ENCODE measurements around the gene NUB1.

NUB1 gene

GRCh38 chr7:151306860-151307259 lies 34.8 kb upstream of the NUB1 start:
- H3K27ac ChIP-seq (ENCODE audit: low read length): no peak overlapping the region
- no peak overlapping the region for H2AFZ ChIP-seq (ENCODE audit: low read depth, low read length)
- H3K4me1 ChIP-seq (ENCODE audit: insufficient read depth, low read length): peaks cover 10% of the 10 kb centered on the region
- H3K9ac ChIP-seq (ENCODE audit: low read depth, low read length): no peak overlapping the region
- no peaks in the 10 kb centered on the region for H4K20me1 ChIP-seq (ENCODE audit: insufficient read depth, low read length)
- H3K27me3 ChIP-seq (ENCODE audit: insufficient read depth, low read length, poor library complexity): peaks cover 11% of the 10 kb centered on the region
- no peaks in the 10 kb centered on the region for H3K79me2 ChIP-seq (ENCODE audit: insufficient read depth, low read length)
- ATAC-seq (ENCODE audit: insufficient read depth, low read depth): no peak
- H3K4me2 ChIP-seq (ENCODE audit: insufficient read depth, low read length): no peak overlapping the region
- no peak for DNase-seq
- no peak overlapping the region for H3K4me3 ChIP-seq (ENCODE audit: low read depth in 1 of 2, low read length in 2 of 2)
- H3K9me3 ChIP-seq (ENCODE audit: insufficient read depth, low read length, severe bottlenecking): peaks cover 3% of the 10 kb centered on the region
- no peaks in the 10 kb centered on the region for H3K36me3 ChIP-seq (ENCODE audit: insufficient read depth, low read length)
- TF ChIP-seq EZH2 (IDR thresholded peaks at IDR 0.05; ENCODE audit: borderline replicate concordance, low read depth, low read length, severe bottlenecking): no peak
- TF ChIP-seq, protein P1, sequence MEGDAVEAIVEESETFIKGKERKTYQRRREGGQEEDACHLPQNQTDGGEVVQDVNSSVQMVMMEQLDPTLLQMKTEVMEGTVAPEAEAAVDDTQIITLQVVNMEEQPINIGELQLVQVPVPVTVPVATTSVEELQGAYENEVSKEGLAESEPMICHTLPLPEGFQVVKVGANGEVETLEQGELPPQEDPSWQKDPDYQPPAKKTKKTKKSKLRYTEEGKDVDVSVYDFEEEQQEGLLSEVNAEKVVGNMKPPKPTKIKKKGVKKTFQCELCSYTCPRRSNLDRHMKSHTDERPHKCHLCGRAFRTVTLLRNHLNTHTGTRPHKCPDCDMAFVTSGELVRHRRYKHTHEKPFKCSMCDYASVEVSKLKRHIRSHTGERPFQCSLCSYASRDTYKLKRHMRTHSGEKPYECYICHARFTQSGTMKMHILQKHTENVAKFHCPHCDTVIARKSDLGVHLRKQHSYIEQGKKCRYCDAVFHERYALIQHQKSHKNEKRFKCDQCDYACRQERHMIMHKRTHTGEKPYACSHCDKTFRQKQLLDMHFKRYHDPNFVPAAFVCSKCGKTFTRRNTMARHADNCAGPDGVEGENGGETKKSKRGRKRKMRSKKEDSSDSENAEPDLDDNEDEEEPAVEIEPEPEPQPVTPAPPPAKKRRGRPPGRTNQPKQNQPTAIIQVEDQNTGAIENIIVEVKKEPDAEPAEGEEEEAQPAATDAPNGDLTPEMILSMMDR (IDR thresholded peaks at IDR 0.05; ENCODE audit: borderline replicate concordance, extremely low read depth, low read length, poor library complexity, severe bottlenecking): no peak

DNA sequence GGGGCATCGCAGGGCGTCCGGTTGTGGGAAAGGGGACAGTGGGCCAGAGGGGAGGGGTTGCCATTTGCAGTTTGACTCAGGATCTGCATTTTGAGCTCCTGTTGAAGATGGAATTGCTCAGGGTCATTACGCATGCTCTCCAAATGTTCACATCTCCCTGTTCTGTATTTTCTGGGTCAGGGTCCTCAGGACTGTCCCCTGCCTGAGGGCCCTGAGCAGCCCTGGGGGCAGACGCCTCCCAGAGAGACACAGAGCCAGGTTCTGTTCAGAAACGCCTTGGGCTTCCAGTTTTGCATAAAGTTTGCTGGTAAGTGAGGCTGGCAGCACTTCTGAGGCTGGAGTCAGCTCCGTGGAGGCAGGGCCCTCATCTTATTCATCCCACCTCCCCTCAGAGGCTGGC lies 34.1 kb upstream of the NUB1 start:
- H3K4me1 ChIP-seq (ENCODE audit: insufficient read depth, low read length): peaks cover 10% of the 10 kb centered on the region
- H3K36me3 ChIP-seq (ENCODE audit: insufficient read depth, low read length): no peaks in the 10 kb centered on the region
- TF ChIP-seq EZH2 (IDR thresholded peaks at IDR 0.05; ENCODE audit: borderline replicate concordance, low read depth, low read length, severe bottlenecking): no peak
- TF ChIP-seq, protein P1 (IDR thresholded peaks at IDR 0.05; ENCODE audit: borderline replicate concordance, extremely low read depth, low read length, poor library complexity, severe bottlenecking): no peak
- no peak overlapping the region for H2AFZ ChIP-seq (ENCODE audit: low read depth, low read length)
- no peak overlapping the region for H3K27ac ChIP-seq (ENCODE audit: low read length)
- H3K79me2 ChIP-seq (ENCODE audit: insufficient read depth, low read length): no peaks in the 10 kb centered on the region
- no peak overlapping the region for H3K4me3 ChIP-seq (ENCODE audit: low read depth in 1 of 2, low read length in 2 of 2)
- peaks cover 7% of the 10 kb centered on the region for H3K27me3 ChIP-seq (ENCODE audit: insufficient read depth, low read length, poor library complexity)
- DNase-seq (no peak), ATAC-seq (ENCODE audit: insufficient read depth, low read depth) (no peak)
- H3K9me3 ChIP-seq (ENCODE audit: insufficient read depth, low read length, severe bottlenecking): peaks cover 3% of the 10 kb centered on the region
- no peak overlapping the region for H3K9ac ChIP-seq (ENCODE audit: low read depth, low read length)
- no peak overlapping the region for H3K4me2 ChIP-seq (ENCODE audit: insufficient read depth, low read length)
- no peaks in the 10 kb centered on the region for H4K20me1 ChIP-seq (ENCODE audit: insufficient read depth, low read length)

GRCh38 chr7:151308256-151308655 lies 33.4 kb upstream of the NUB1 start:
- Histone ChIP-seq H3K27ac (ENCODE audit: low read length) (no peak overlapping the region), H3K4me1 (ENCODE audit: insufficient read depth, low read length) (peaks cover 12% of the 10 kb centered on the region), H2AFZ (ENCODE audit: low read depth, low read length) (no peak overlapping the region), H3K27me3 (ENCODE audit: insufficient read depth, low read length, poor library complexity) (peaks cover 7% of the 10 kb centered on the region), H3K36me3 (ENCODE audit: insufficient read depth, low read length) (no peaks in the 10 kb centered on the region), H3K9me3 (ENCODE audit: insufficient read depth, low read length, severe bottlenecking) (peaks cover 3% of the 10 kb centered on the region), H3K79me2 (ENCODE audit: insufficient read depth, low read length) (no peaks in the 10 kb centered on the region), H3K9ac (ENCODE audit: low read depth, low read length) (no peak overlapping the region), H3K4me2 (ENCODE audit: insufficient read depth, low read length) (no peak overlapping the region), H4K20me1 (ENCODE audit: insufficient read depth, low read length) (no peaks in the 10 kb centered on the region), H3K4me3 (ENCODE audit: low read depth in 1 of 2, low read length in 2 of 2) (no peak overlapping the region)
- DNase-seq: no peak
- no peak for TF ChIP-seq EZH2 (IDR thresholded peaks at IDR 0.05; ENCODE audit: borderline replicate concordance, low read depth, low read length, severe bottlenecking)
- TF ChIP-seq, protein P1 (IDR thresholded peaks at IDR 0.05; ENCODE audit: borderline replicate concordance, extremely low read depth, low read length, poor library complexity, severe bottlenecking): no peak
- no peak for ATAC-seq (ENCODE audit: insufficient read depth, low read depth)

- Histone ChIP-seq H3K36me3 (ENCODE audit: insufficient read depth, low read length) (no peaks in the 10 kb centered on the region), H3K27me3 (ENCODE audit: insufficient read depth, low read length, poor library complexity) (peaks cover 3% of the 10 kb centered on the region), H3K79me2 (ENCODE audit: insufficient read depth, low read length) (no peaks in the 10 kb centered on the region), H2AFZ (ENCODE audit: low read depth, low read length) (no peak overlapping the region), H3K4me2 (ENCODE audit: insufficient read depth, low read length) (no peak overlapping the region), H3K4me1 (ENCODE audit: insufficient read depth, low read length) (peaks cover 7% of the 10 kb centered on the region), H4K20me1 (ENCODE audit: insufficient read depth, low read length) (no peaks in the 10 kb centered on the region), H3K27ac (ENCODE audit: low read length) (no peak overlapping the region), H3K4me3 (ENCODE audit: low read depth in 1 of 2, low read length in 2 of 2) (no peak overlapping the region), H3K9ac (ENCODE audit: low read depth, low read length) (no peak overlapping the region), H3K9me3 (ENCODE audit: insufficient read depth, low read length, severe bottlenecking) (peaks cover 3% of the 10 kb centered on the region)
- TF ChIP-seq, protein P1 (IDR thresholded peaks at IDR 0.05; ENCODE audit: borderline replicate concordance, extremely low read depth, low read length, poor library complexity, severe bottlenecking): no peak
- TF ChIP-seq EZH2 (IDR thresholded peaks at IDR 0.05; ENCODE audit: borderline replicate concordance, low read depth, low read length, severe bottlenecking): no peak
- ATAC-seq (ENCODE audit: insufficient read depth, low read depth): no peak
- DNase-seq: no peak
Measured at GRCh38 chr7:151308791-151309190, 32.8 kb upstream of the NUB1 start.
